Vagina (tissue), 2 donors: ENCODE measurements around the gene PTPRG.

Experiments used
- CTCF ChIP-seq, 3 experiments: fragments of 450-650 bp in 2 of 3; fragments of 200-600 bp in 1 of 3; sonication (generic) in 1 of 3; IDR thresholded peaks; one replicate each; pipeline ENCODE4 v1.5.1; 2017 to 2019; ENCODE audit warnings: antibody characterized with exemption in 3 of 3, mild to moderate bottlenecking in 2 of 3, moderate library complexity in 2 of 3
- POLR2A ChIP-seq, 2 donors: fragments of 450-650 bp; IDR thresholded peaks; one replicate each; pipeline ENCODE4 v1.6.1; 2017; ENCODE audit warnings: antibody characterized with exemption in 2 of 2, mild to moderate bottlenecking in 2 of 2, moderate library complexity in 2 of 2

GRCh38 chr3:62238431-62238830, 677.1 kb downstream of the PTPRG start:
- TF ChIP-seq CTCF (IDR thresholded peaks at IDR 0.05) (no peak), POLR2A (IDR thresholded peaks at IDR 0.05) (no peak)
